CD14-positive monocyte (primary cell): ENCODE results near the gene TBCK. TPM values are rescaled to one million over a fixed set of nuclear protein-coding genes. Genes with fewer than 3 reads are reported as not detected.

ENCODE experiments used
- DNase-seq, 3 donors: peaks; one replicate each; pipeline ENCODE4 v3.0.0-alpha.2; 2011 to 2022
- H2AFZ ChIP-seq: 2 replicates; pipeline ENCODE4 v1.6.0; 2012; ENCODE audit warnings: mild to moderate bottlenecking, low read depth, low read length, inconsistent platforms; ENCODE audit not compliant: insufficient read depth, poor library complexity, severe bottlenecking
- H3K27ac ChIP-seq, 2 donors: 1 replicate in 1 of 2; 2 replicates in 1 of 2; pipeline ENCODE4 v1.5.1; 2012 to 2013; ENCODE audit warnings: low read length in 2 of 2, control low read depth in 1 of 2, inconsistent platforms in 1 of 2, low read depth in 1 of 2, mild to moderate bottlenecking in 1 of 2
- H3K27me3 ChIP-seq, 2 donors: one replicate each; pipeline versions ENCODE4 v1.6.0 to v1.6.1; 2011 to 2013; ENCODE audit warnings: low read length in 2 of 2; ENCODE audit not compliant: control insufficient read depth in 2 of 2, insufficient read depth in 2 of 2
- H3K36me3 ChIP-seq, 2 donors: replicated peaks in 1 of 2; 1 replicate in 1 of 2; 2 replicates in 1 of 2; pipeline versions ENCODE4 v1.5.1 to v1.6.1; 2012 to 2013; ENCODE audit warnings: low read length in 2 of 2, control low read depth in 1 of 2, inconsistent platforms in 1 of 2, mild to moderate bottlenecking in 1 of 2; ENCODE audit not compliant: insufficient read depth in 2 of 2, control insufficient read depth in 1 of 2
- H3K4me1 ChIP-seq, 2 donors: 1 replicate in 1 of 2; 2 replicates in 1 of 2; pipeline versions ENCODE4 v1.5.1 to v1.6.1; 2012 to 2013; ENCODE audit warnings: low read length in 2 of 2, control low read depth in 1 of 2, inconsistent platforms in 1 of 2, mild to moderate bottlenecking in 1 of 2, moderate library complexity in 1 of 2; ENCODE audit not compliant: insufficient read depth in 2 of 2, control insufficient read depth in 1 of 2
- H3K4me2 ChIP-seq: replicated peaks from 2 replicates; pipeline ENCODE3; 2012; ENCODE audit warnings: low read length, moderate library complexity, mild to moderate bottlenecking; ENCODE audit not compliant: poor library complexity, severe bottlenecking; ENCODE audit errors: extremely low read depth
- H3K4me3 ChIP-seq, 3 experiments: fragments of 200-600 bp in 1 of 3; sonication (generic) in 1 of 3; replicated peaks in 1 of 3; 1 replicate in 2 of 3; 2 replicates in 1 of 3; pipeline ENCODE4 v1.5.1; 2011 to 2013; ENCODE audit warnings: low read length in 3 of 3, mild to moderate bottlenecking in 3 of 3, control low read depth in 2 of 3, low read depth in 2 of 3, inconsistent platforms in 1 of 3, moderate library complexity in 1 of 3
- H3K79me2 ChIP-seq: 2 replicates; pipeline ENCODE4 v1.6.0; 2012; ENCODE audit warnings: mild to moderate bottlenecking, control low read depth, inconsistent platforms, low read length, moderate library complexity; ENCODE audit not compliant: insufficient read depth
- H3K9ac ChIP-seq: 2 replicates; pipeline ENCODE4 v1.6.0; 2017; ENCODE audit warnings: low read length, mild to moderate bottlenecking; ENCODE audit not compliant: insufficient read depth, poor library complexity, severe bottlenecking
- H3K9me3 ChIP-seq, 2 donors: replicated peaks in 1 of 2; 1 replicate in 1 of 2; 2 replicates in 1 of 2; pipeline versions ENCODE4 v1.5.1 to v1.6.1; 2012 to 2013; ENCODE audit warnings: low read length in 2 of 2, control low read depth in 1 of 2; ENCODE audit not compliant: control insufficient read depth in 1 of 2, insufficient read depth in 1 of 2
- H4K20me1 ChIP-seq: 2 replicates; pipeline ENCODE4 v1.6.0; 2012; ENCODE audit warnings: mild to moderate bottlenecking, low read length, control low read depth, moderate library complexity; ENCODE audit not compliant: insufficient read depth
- H3K27ac Mint-ChIP-seq, 7 donors: one replicate each; pipeline ENCODE4 v1.8.0; 2020; ENCODE audit warnings: mild to moderate bottlenecking in 7 of 7, mixed read lengths in 7 of 7, moderate library complexity in 6 of 7, inconsistent platforms in 2 of 7
- H3K27me3 Mint-ChIP-seq, 3 donors: one replicate each; pipeline ENCODE4 v1.8.0; 2021 to 2022; ENCODE audit warnings: low read depth in 3 of 3, mild to moderate bottlenecking in 3 of 3, mixed read lengths in 3 of 3, moderate library complexity in 3 of 3, inconsistent platforms in 1 of 3
- H3K36me3 Mint-ChIP-seq, 2 donors: one replicate each; pipeline ENCODE4 v1.8.0; 2020; ENCODE audit warnings: mixed read lengths in 2 of 2, inconsistent platforms in 1 of 2, mild to moderate bottlenecking in 1 of 2
- H3K4me1 Mint-ChIP-seq: one replicate; pipeline ENCODE4 v1.8.0; 2020; ENCODE audit warnings: mild to moderate bottlenecking, mixed read lengths
- H3K4me3 Mint-ChIP-seq, 2 donors: one replicate each; pipeline ENCODE4 v1.8.0; 2020; ENCODE audit warnings: mild to moderate bottlenecking in 2 of 2, mixed read lengths in 2 of 2, moderate library complexity in 1 of 2
- H3K9me3 Mint-ChIP-seq, 7 donors: one replicate each; pipeline ENCODE4 v1.8.0; 2020 to 2022; ENCODE audit warnings: mixed read lengths in 7 of 7, mild to moderate bottlenecking in 6 of 7, moderate library complexity in 6 of 7, inconsistent platforms in 2 of 7
- WGBS: methylation state at CpG from one replicate; pipeline ENCODE4 v1.1.5; 2013; ENCODE audit warnings: missing lambda C conversion rate; ENCODE audit not compliant: insufficient coverage; 5-methylcytosine and 5-hydroxymethylcytosine counted together
- intact Hi-C, 2 donors: fragments of 100-400 bp; cut with micrococcal nuclease; formaldehyde crosslinking; loops; one replicate each; pipeline versions ENCODE4 v1.15.0 to v1.15.1; 2023
- polyA plus RNA-seq, 3 donors: library from polyadenylated mRNA; depleted of rRNA in 1 of 3; unstranded in 2 of 3; stranded (reverse) in 1 of 3; fragments of 300-500 nt in 2 of 3; fragments of >200 nt in 1 of 3; fragmentation: Illumina TruSeq in 2 of 3; gene quantifications; 1 replicate in 2 of 3; 2 replicates in 1 of 3; pipeline ENCODE4 v1.2.3, GENCODE V29; 2012 to 2021
- TF ChIP-seq, protein P1 (sequence below): fragments of 200-600 bp; IDR thresholded peaks from one replicate; pipeline ENCODE4 v1.8.0; 2022; ENCODE audit warnings: antibody characterized with exemption, mild to moderate bottlenecking

Gene TBCK
- polyA plus RNA-seq, 3 donors, result 8.0 to 14.0 (median 12.5) TPM

DNA sequence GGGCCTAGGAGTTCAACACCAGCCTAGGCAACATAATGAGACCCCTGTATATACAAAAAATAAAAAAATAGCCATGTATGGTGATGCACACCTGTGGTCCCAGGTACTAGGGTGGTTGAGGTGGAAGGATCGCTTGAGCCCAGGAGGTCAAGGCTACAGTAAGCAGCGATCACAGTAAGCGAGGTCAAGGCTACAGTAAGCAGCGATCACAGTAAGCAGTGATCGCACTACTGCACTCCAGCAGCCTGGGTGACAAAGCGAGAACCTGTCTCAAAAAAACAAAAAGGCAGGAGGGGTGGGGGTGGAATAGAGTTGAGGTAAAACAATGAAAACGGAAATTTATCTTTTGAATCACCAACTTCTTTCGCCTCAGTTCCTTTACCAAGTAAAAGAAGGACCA lies 29.4 kb downstream of the TBCK start:
- H3K27me3 ChIP-seq, result no peaks in the 10 kb centered on the region
- no peak overlapping the region for H3K9ac ChIP-seq
- H3K4me3 ChIP-seq, result no peak overlapping the region
- H3K27me3 Mint-ChIP-seq, result no peaks in the 10 kb centered on the region
- no peak overlapping the region for H3K27ac Mint-ChIP-seq
- no peak overlapping the region for H3K4me3 Mint-ChIP-seq
- TF ChIP-seq, protein P1, sequence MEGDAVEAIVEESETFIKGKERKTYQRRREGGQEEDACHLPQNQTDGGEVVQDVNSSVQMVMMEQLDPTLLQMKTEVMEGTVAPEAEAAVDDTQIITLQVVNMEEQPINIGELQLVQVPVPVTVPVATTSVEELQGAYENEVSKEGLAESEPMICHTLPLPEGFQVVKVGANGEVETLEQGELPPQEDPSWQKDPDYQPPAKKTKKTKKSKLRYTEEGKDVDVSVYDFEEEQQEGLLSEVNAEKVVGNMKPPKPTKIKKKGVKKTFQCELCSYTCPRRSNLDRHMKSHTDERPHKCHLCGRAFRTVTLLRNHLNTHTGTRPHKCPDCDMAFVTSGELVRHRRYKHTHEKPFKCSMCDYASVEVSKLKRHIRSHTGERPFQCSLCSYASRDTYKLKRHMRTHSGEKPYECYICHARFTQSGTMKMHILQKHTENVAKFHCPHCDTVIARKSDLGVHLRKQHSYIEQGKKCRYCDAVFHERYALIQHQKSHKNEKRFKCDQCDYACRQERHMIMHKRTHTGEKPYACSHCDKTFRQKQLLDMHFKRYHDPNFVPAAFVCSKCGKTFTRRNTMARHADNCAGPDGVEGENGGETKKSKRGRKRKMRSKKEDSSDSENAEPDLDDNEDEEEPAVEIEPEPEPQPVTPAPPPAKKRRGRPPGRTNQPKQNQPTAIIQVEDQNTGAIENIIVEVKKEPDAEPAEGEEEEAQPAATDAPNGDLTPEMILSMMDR, result no peak
- peaks cover 14 to 34% of the 10 kb centered on the region in 2 donors for H3K36me3 ChIP-seq
- WGBS, result 100% methylated on average over 4 of the region's 8 CpGs
- peaks cover 0 to 5% (median 2%) of the 10 kb centered on the region in 7 donors for H3K9me3 Mint-ChIP-seq
- intact Hi-C loops, result no loop called here
- H3K9me3 ChIP-seq, result no peaks in the 10 kb centered on the region
- no peaks in the 10 kb centered on the region for H4K20me1 ChIP-seq
- no peaks in the 10 kb centered on the region for H3K4me1 Mint-ChIP-seq
- no peak overlapping the region for H2AFZ ChIP-seq
- no peaks in the 10 kb centered on the region for H3K79me2 ChIP-seq
- H3K36me3 Mint-ChIP-seq, result peaks cover 33 to 41% of the 10 kb centered on the region in 2 donors
- H3K4me2 ChIP-seq, result no peak overlapping the region
- H3K27ac ChIP-seq, result no peak overlapping the region
- no peak for DNase-seq
- H3K4me1 ChIP-seq, result no peaks in the 10 kb centered on the region

DNA sequence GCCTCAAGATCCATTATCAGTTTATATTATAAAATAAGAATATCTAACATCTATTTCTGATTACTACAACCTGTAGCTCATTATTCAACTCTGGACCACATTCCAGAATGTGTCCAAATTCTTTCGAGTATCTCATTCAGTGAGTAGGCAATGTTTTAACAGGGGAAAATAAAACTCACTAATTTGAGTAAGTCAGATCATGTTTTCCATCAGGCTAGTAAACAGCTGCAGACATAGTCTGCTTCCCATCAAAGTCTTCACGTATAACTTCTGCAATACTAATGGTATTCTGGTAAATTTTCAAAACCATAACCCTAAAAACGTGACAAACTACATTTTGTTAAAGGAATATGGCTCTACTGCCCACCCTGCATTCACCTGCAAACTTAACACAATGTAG lies 31.8 kb downstream of the TBCK start:
- H3K9ac ChIP-seq, result no peak overlapping the region
- peaks cover 5 to 22% of the 10 kb centered on the region in 2 donors for H3K36me3 ChIP-seq
- no peak overlapping the region for H3K4me2 ChIP-seq
- TF ChIP-seq, protein P1, result no peak
- peaks cover 25 to 34% of the 10 kb centered on the region in 2 donors for H3K36me3 Mint-ChIP-seq
- no peaks in the 10 kb centered on the region for H3K27me3 Mint-ChIP-seq
- no peaks in the 10 kb centered on the region for H3K27me3 ChIP-seq
- no peaks in the 10 kb centered on the region for H3K79me2 ChIP-seq
- H3K27ac ChIP-seq, result no peak overlapping the region
- H3K27ac Mint-ChIP-seq, result no peak overlapping the region
- no peaks in the 10 kb centered on the region for H3K4me1 Mint-ChIP-seq
- no peak overlapping the region for H3K4me3 ChIP-seq
- peaks cover 0 to 5% (median 0%) of the 10 kb centered on the region in 7 donors for H3K9me3 Mint-ChIP-seq
- intact Hi-C loops, result no loop called here
- H3K4me1 ChIP-seq, result no peaks in the 10 kb centered on the region
- H3K9me3 ChIP-seq, result no peaks in the 10 kb centered on the region
- no peak for DNase-seq
- H2AFZ ChIP-seq, result no peak overlapping the region
- no peak overlapping the region for H3K4me3 Mint-ChIP-seq
- WGBS, result 93% methylated on average over 2 of the region's 3 CpGs
- no peaks in the 10 kb centered on the region for H4K20me1 ChIP-seq
